ENCODE measurements around the gene KDSR. TPM values are rescaled to one million over a fixed set of nuclear protein-coding genes. Genes with fewer than 3 reads are reported as not detected.

The KDSR gene
- total RNA-seq, 1 donor from 2014 or later = 15.3 TPM

GRCh38 chr18:63394954-63395353, 27.9 kb upstream of the KDSR start:
- POLR2A ChIA-PET = no interaction called here
- no peak for ATAC-seq (ENCODE audit: low read depth)
- H3K36me3 Mint-ChIP-seq (ENCODE audit: low read depth) = peaks cover 75% of the 10 kb centered on the region

GRCh38 chr18:63387861-63388260, 20.9 kb upstream of the KDSR start:
- Mint-ChIP-seq H3K9me3 (peaks cover 5% of the 10 kb centered on the region), H3K27me3 (no peaks in the 10 kb centered on the region), H3K27ac (no peak overlapping the region), H3K4me1 (no peaks in the 10 kb centered on the region), H3K36me3 (ENCODE audit: low read depth) (peaks cover 49% of the 10 kb centered on the region), H3K4me3 (no peak overlapping the region)
- TF ChIP-seq CTCF (IDR thresholded peaks at IDR 0.05) = no peak
- POLR2A ChIA-PET = no interaction called here
- CTCF ChIA-PET = no interaction called here
- intact Hi-C loops (cut with micrococcal nuclease) = no loop called here
- ATAC-seq (ENCODE audit: low read depth) = no peak
- no peak for DNase-seq

More at GRCh38 chr18:63394954-63395353, 27.9 kb upstream of the KDSR start:
- H3K4me3 Mint-ChIP-seq = no peak overlapping the region
- CTCF ChIA-PET = interaction anchor here (0.9 to 1.3 kb wide), 2 partner anchors 16 to 27 kb away, joined by 3 read pairs; partner anchors contain the start of gene VPS4B
- intact Hi-C loops (cut with micrococcal nuclease) = loop anchor here (5.0 kb wide), 1 partner anchor 42 kb away; no protein-coding TSS in a partner anchor
- H3K9me3 Mint-ChIP-seq = no peaks in the 10 kb centered on the region
- no peak for DNase-seq
- no peak overlapping the region for H3K27ac Mint-ChIP-seq
- H3K27me3 Mint-ChIP-seq = no peaks in the 10 kb centered on the region
- no peaks in the 10 kb centered on the region for H3K4me1 Mint-ChIP-seq
- TF ChIP-seq CTCF (IDR thresholded peaks at IDR 0.05) = no peak

- ChIA-PET POLR2A (no interaction called here), CTCF (no interaction called here)
- intact Hi-C loops (cut with micrococcal nuclease) = no loop called here
- H3K4me3 Mint-ChIP-seq = no peak overlapping the region
- H3K4me1 Mint-ChIP-seq = peaks cover 8% of the 10 kb centered on the region
- TF ChIP-seq CTCF (IDR thresholded peaks at IDR 0.05) = no peak
- DNase-seq (no peak), ATAC-seq (ENCODE audit: low read depth) (no peak)
- H3K36me3 Mint-ChIP-seq (ENCODE audit: low read depth) = peaks cover 18% of the 10 kb centered on the region
- H3K27ac Mint-ChIP-seq = no peak overlapping the region
- no peaks in the 10 kb centered on the region for H3K27me3 Mint-ChIP-seq
- peaks cover 5% of the 10 kb centered on the region for H3K9me3 Mint-ChIP-seq
Measured at GRCh38 chr18:63382843-63383242, 15.8 kb upstream of the KDSR start.

GRCh38 chr18:63379639-63379962, 12.6 kb upstream of the KDSR start:
- no peak for TF ChIP-seq CTCF (IDR thresholded peaks at IDR 0.05)
- H3K27me3 Mint-ChIP-seq = no peaks in the 10 kb centered on the region
- ChIA-PET CTCF (no interaction called here), POLR2A (interaction anchor here (0.7 kb wide), 1 partner anchor 239 kb away, joined by 4 read pairs; no protein-coding TSS in a partner anchor)
- no peak for DNase-seq
- H3K4me1 Mint-ChIP-seq = peaks cover 8% of the 10 kb centered on the region
- intact Hi-C loops (cut with micrococcal nuclease) = no loop called here
- peaks cover 11% of the 10 kb centered on the region for H3K9me3 Mint-ChIP-seq
- peaks cover 13% of the 10 kb centered on the region for H3K36me3 Mint-ChIP-seq (ENCODE audit: low read depth)
- no peak overlapping the region for H3K27ac Mint-ChIP-seq
- no peak overlapping the region for H3K4me3 Mint-ChIP-seq
- no peak for ATAC-seq (ENCODE audit: low read depth)

- ChIA-PET CTCF (no interaction called here), POLR2A (no interaction called here)
- DNase-seq (no peak), ATAC-seq (ENCODE audit: low read depth) (no peak)
- H3K9me3 Mint-ChIP-seq = peaks cover 11% of the 10 kb centered on the region
- no peaks in the 10 kb centered on the region for H3K27me3 Mint-ChIP-seq
- no peak overlapping the region for H3K4me3 Mint-ChIP-seq
- peaks cover 8% of the 10 kb centered on the region for H3K4me1 Mint-ChIP-seq
- intact Hi-C loops (cut with micrococcal nuclease) = no loop called here
- TF ChIP-seq CTCF (IDR thresholded peaks at IDR 0.05) = no peak
- H3K27ac Mint-ChIP-seq = no peak overlapping the region
- H3K36me3 Mint-ChIP-seq (ENCODE audit: low read depth) = peaks cover 13% of the 10 kb centered on the region
Measured at GRCh38 chr18:63378919-63379638, 12.1 kb upstream of the KDSR start.
